ENCODE data around the gene BDKRB2. TPM values are rescaled to one million over a fixed set of nuclear protein-coding genes. Genes with fewer than 3 reads are reported as not detected.

Gene BDKRB2
- total and polyA plus RNA-seq, 10 donors = 0.02 to 0.57 (median 0.13) TPM; not detected in 3

DNA sequence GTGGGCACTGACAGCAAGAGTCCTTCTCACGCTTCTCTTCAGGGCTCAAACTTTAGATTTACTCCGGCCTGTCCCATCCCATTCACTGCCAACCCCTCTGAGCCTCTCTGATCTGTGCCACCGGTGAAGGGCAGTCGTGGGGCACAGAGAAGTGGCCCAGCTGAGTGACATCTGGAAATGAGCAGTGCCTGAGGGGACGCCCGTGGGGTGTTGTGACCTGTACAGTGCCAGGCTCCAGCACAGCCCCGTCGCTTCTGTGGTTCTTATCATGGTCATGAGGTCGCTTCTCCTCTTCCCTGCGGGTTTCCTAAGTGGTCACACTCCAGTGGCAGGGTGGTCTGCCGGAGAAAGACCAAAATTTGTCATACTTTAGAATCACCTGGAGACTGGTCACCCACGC lies 4.1 kb downstream of the BDKRB2 start:
- WGBS, 5 donors = 80 to 91% (median 81%) methylated on average over 10 to 12 of the region's 12 CpGs
- Histone ChIP-seq H3K27me3 (replicated peaks in 1 of 7) (peaks cover 0 to 53% (median 12%) of the 10 kb centered on the region in 7 donors), H3K27ac (no peak overlapping the region), H3K9me3 (peaks cover 0 to 21% (median 15%) of the 10 kb centered on the region in 8 donors), H3K36me3 (no peaks in the 10 kb centered on the region), H3K4me3 (no peak overlapping the region), H3K4me1 (peaks cover 0 to 15% (median 0%) of the 10 kb centered on the region in 6 donors)
- TF ChIP-seq POLR2AphosphoS5 (IDR thresholded peaks at IDR 0.05) (no peak), POLR2A (IDR thresholded peaks at IDR 0.05) (no peak)
- TF ChIP-seq, protein P1, sequence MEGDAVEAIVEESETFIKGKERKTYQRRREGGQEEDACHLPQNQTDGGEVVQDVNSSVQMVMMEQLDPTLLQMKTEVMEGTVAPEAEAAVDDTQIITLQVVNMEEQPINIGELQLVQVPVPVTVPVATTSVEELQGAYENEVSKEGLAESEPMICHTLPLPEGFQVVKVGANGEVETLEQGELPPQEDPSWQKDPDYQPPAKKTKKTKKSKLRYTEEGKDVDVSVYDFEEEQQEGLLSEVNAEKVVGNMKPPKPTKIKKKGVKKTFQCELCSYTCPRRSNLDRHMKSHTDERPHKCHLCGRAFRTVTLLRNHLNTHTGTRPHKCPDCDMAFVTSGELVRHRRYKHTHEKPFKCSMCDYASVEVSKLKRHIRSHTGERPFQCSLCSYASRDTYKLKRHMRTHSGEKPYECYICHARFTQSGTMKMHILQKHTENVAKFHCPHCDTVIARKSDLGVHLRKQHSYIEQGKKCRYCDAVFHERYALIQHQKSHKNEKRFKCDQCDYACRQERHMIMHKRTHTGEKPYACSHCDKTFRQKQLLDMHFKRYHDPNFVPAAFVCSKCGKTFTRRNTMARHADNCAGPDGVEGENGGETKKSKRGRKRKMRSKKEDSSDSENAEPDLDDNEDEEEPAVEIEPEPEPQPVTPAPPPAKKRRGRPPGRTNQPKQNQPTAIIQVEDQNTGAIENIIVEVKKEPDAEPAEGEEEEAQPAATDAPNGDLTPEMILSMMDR (IDR thresholded peaks at IDR 0.05 in 8 of 11, conservative IDR thresholded peaks at IDR 0.05 in 3 of 11) = no peak
- intact Hi-C loops (cut with DNase I; ENCODE audit: low total_unique reads) = no loop called here
- no peak for DNase-seq

DNA sequence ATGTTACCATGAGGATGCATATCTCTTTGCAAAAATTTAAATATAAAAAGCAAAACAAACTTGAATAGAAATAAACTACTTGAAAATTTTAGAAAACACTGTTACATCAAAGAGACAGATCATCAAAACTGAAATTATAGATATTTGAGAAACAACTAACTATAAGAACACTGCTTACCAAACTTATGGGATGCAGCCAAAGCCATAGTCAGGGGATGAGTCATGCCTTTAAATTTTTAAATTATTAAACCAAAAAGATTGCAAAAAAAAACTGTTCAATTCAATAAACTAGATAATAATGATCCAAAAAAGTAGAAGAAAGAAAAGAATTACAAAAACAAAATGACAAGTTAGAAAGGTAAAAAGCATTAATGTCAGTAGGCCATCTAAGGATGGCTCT lies 7.5 kb downstream of the BDKRB2 start:
- intact Hi-C loops (cut with DNase I; ENCODE audit: low total_unique reads) = no loop called here
- Histone ChIP-seq H3K27ac (no peak overlapping the region), H3K9me3 (peaks cover 0 to 21% (median 15%) of the 10 kb centered on the region in 8 donors), H3K4me1 (no peaks in the 10 kb centered on the region), H3K27me3 (replicated peaks in 1 of 7) (peaks cover 0 to 21% (median 0%) of the 10 kb centered on the region in 7 donors), H3K36me3 (no peaks in the 10 kb centered on the region), H3K4me3 (no peak overlapping the region)
- TF ChIP-seq POLR2A (IDR thresholded peaks at IDR 0.05) = no peak
- TF ChIP-seq POLR2AphosphoS5 (IDR thresholded peaks at IDR 0.05) = no peak
- TF ChIP-seq, protein P1 (IDR thresholded peaks at IDR 0.05 in 8 of 11, conservative IDR thresholded peaks at IDR 0.05 in 3 of 11) = no peak
- no peak for DNase-seq

DNA sequence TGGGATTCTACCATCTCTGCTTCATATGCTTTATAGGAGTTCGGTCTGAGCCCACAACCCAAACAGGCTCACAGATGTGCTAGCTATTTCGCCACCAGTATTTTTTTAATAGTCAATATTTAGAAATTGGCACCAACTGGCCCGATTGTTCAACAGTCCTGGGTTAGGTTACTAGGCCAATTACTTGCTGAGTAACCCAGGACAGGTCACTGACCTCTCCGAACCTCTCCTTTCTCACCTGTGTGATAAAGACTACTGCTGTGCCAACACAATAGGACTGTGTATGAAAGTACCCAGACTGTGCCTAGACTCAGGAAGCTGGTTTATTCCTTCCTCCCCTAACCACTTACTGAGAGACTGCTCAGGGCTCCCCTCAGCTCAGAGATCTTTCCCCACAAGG lies 8.3 kb downstream of the BDKRB2 start:
- no peak for DNase-seq
- Histone ChIP-seq H3K27ac (no peak overlapping the region), H3K9me3 (peaks cover 0 to 21% (median 15%) of the 10 kb centered on the region in 8 donors), H3K27me3 (replicated peaks in 1 of 7) (peaks cover 0 to 28% (median 0%) of the 10 kb centered on the region in 7 donors), H3K36me3 (no peaks in the 10 kb centered on the region), H3K4me3 (no peak overlapping the region), H3K4me1 (no peaks in the 10 kb centered on the region)
- TF ChIP-seq POLR2A (IDR thresholded peaks at IDR 0.05) = no peak
- intact Hi-C loops (cut with DNase I; ENCODE audit: low total_unique reads) = no loop called here
- 82 to 92% (median 90%) methylated on average over 4 of the region's 4 CpGs for WGBS, 5 donors

DNA sequence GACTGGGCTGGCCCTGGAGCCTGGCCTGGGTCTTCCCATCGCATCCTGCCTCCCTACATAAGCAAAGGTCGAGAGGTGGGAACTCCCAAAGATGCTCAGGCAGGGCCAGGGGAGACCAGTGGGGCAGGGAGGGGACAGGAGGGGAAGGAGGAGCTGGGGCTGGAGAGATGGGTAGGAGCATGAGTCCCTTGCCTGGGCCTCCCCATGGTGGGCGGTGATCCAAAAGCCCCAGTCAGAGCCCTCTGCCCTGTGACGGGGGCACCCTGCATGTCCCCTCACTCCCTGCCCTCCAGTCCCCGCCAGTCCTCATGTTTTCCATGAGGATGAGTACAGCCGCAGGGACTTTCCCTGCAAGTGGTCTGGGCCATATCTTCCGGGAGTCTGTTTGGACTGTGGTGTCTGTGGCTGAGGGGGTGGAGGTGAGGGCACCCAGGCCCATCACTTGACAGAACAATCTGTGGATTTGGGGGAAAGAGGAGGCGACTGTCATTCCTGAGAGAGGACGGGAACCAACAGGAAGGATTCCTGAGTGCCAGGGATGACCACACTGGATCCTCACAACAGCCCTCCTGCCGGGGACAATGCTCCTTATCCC lies 9.3 kb downstream of the BDKRB2 start:
- Histone ChIP-seq H3K9me3 (peaks cover 0 to 21% (median 15%) of the 10 kb centered on the region in 8 donors), H3K4me3 (no peak overlapping the region), H3K4me1 (no peaks in the 10 kb centered on the region), H3K27ac (no peak overlapping the region), H3K27me3 (replicated peaks in 1 of 7) (peaks cover 0 to 21% (median 0%) of the 10 kb centered on the region in 7 donors), H3K36me3 (no peaks in the 10 kb centered on the region)
- TF ChIP-seq, protein P1 (IDR thresholded peaks at IDR 0.05 in 8 of 11, conservative IDR thresholded peaks at IDR 0.05 in 3 of 11) = no peak
- TF ChIP-seq POLR2AphosphoS5 (IDR thresholded peaks at IDR 0.05) = no peak
- no peak for TF ChIP-seq POLR2A (IDR thresholded peaks at IDR 0.05)
- WGBS, 5 donors = 77 to 90% (median 86%) methylated on average over 9 to 10 of the region's 10 CpGs
- no peak for DNase-seq
- intact Hi-C loops (cut with DNase I; ENCODE audit: low total_unique reads) = no loop called here

All from spleen (tissue), 11 donors.